C4-2B (cell line): Measurements from ENCODE around the gene HSF2BP.

Experiments used
- H3K27ac ChIP-seq: fragments of 450-650 bp; 2 replicates; pipeline ENCODE4 v1.5.1; 2017
- ZFX ChIP-seq: fragments of 450-650 bp; IDR thresholded peaks from 2 replicates; pipeline ENCODE4 v1.6.1; 2017
- TF ChIP-seq, protein P1 (sequence below): fragments of 450-650 bp; conservative IDR thresholded peaks from 2 replicates; pipeline ENCODE4 v1.5.1; 2017; ENCODE audit warnings: mild to moderate bottlenecking

The HSF2BP gene

DNA sequence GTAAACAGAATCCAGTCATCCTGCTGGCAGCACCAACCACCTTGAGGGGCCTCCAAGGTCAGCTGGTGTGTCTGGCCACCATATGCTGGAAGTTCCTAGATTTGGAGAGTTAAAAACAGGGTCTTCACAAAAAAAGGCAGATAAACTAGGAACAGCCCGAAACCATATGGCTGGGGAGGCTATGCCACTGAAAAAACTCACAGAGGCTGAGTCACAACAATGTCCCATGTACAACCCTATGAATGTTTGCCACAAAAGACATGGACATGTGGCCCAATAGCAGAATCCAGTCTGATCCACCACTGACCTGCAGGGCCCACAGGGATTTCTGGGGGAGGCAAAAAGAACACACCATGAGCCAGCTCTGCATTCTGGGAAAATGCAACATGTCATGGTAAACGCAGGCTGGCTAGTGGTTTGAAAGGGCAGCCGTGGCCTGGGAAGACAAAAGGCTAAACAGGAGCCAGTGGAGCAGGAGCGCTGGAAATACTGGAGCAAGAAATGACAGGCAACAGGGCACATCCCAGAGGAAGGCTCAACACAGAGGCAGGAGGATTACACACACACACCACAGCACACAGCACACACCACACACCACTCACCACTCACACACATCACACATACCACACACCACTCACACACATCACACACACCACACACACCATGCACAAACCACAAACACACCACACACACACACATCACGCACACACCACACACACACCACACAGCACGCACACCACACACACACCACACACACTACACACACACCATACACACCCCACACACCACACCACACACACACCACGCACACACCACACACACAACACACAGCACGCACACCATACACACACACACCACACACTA is 55.4 kb downstream of the HSF2BP start:
- H3K27ac ChIP-seq = no peak overlapping the region
- TF ChIP-seq ZFX = no peak
- TF ChIP-seq, protein P1, sequence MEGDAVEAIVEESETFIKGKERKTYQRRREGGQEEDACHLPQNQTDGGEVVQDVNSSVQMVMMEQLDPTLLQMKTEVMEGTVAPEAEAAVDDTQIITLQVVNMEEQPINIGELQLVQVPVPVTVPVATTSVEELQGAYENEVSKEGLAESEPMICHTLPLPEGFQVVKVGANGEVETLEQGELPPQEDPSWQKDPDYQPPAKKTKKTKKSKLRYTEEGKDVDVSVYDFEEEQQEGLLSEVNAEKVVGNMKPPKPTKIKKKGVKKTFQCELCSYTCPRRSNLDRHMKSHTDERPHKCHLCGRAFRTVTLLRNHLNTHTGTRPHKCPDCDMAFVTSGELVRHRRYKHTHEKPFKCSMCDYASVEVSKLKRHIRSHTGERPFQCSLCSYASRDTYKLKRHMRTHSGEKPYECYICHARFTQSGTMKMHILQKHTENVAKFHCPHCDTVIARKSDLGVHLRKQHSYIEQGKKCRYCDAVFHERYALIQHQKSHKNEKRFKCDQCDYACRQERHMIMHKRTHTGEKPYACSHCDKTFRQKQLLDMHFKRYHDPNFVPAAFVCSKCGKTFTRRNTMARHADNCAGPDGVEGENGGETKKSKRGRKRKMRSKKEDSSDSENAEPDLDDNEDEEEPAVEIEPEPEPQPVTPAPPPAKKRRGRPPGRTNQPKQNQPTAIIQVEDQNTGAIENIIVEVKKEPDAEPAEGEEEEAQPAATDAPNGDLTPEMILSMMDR = no peak

DNA sequence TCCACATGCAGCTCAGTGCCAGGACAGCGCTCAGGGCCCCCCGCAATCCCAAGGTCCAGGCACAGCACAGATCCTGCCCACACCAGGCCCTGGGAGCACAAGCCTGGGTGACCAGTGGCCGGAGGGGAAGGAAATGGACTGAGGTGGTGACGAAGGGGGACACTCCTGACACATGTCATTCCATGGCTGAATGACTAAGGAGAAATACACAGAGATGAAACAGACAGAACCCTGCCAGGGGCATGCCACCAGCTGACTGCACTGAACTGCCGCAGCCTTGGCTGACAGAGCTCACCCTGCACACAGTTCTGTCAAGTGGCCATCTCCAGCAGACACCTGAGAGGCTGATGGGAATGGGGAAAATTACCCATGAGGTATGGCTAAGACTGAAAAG is 56.1 kb downstream of the HSF2BP start:
- no peak overlapping the region for H3K27ac ChIP-seq
- TF ChIP-seq, protein P1 = no peak

DNA sequence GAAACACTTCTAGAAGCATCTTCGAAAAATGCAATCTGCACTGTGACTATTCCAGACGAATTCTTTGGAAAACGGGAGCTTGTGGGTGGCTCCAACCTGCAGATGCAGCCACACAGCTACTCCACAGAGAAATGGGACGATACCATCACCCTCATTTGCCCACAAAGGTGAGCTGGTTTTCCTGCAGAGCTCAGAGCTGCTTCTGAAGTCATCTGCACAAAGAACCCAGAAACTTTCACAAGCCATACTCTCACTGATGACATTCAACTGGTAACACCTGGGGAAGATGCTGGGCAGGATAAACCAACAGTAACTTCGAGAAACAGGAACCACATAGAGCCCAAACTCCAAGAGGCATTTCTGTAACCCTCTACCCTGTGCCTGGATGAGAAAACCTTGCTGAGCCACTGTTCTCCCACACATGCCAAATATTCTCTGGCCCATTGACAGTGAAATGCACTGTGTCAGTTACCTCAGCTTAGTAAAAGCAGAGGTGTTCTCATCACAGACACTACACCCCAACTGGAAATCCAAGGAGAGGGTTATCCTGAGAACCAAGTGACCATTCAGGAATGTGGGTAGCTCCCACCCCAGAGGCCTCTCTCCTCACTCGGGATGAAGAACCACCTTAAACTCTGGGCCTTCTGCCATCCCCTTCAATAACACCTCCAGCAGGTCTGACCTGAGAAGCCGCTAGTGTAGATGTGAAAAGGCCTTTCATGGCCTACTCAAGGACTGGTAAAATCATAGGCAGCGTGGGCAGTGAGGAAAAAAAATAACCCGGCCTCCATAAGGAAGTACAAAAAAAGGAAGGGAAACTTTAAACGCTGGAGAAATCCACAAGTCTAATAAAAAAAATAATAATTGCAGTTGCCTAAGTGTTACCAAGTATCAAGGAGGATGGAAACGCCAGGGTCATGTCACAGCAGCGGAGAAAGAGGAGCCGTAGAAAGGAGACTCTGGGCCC is 56.7 kb downstream of the HSF2BP start:
- H3K27ac ChIP-seq = no peak overlapping the region
- TF ChIP-seq, protein P1 = no peak
- no peak for TF ChIP-seq ZFX

DNA sequence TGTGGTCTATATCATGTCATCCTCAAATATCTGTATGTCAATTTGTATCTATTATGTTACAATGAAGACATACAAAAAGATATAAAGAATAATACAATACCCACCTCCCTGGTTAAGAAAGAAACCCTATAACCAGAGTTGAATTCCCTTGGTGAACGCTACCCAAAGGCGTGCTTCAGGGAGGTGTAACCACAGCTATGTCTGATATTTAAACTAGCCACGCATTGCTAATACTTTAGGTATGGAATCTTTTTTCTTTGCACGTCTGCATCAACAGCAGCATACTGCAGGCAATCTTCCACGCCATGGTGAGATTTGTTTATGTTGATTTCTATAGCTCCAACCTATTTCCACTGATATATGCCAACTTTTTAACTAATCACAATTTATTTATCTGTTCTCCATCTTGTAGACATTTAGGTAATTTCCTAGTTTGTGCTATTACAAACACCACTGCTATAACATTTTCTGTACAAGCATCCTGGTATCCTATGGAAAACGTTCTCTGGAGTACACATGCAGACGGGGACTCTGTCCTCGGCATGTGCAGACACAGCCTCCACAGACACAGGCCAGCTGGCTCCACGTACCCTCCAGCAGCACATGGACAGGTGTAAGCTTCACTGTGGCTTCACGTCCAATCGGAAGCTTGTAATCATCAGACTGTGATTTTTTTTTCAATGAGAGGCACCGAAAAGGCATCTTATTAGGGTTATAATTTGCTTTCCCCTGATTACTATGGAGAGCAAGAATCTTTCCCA is 58.5 kb downstream of the HSF2BP start:
- H3K27ac ChIP-seq = no peak overlapping the region
- TF ChIP-seq ZFX = no peak
- TF ChIP-seq, protein P1 = no peak

DNA sequence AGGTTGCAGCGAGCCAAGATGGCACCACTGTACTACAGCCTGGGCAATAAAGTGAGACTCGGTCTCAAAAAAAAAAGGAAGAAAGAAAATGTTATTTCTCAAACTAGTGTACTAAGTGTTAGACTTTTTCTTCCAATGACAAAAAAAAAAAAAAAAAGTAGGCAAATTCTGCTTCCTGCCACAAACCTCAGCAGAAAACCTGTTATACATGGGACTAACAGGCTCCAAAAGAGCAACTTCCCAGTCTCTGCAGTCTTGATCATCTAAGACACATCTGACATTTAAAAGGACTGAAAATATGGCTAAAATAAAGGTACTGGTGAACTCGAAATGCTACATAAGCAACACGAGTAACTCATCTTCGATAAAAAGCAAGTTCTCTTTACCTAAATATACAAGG is 59.6 kb downstream of the HSF2BP start:
- H3K27ac ChIP-seq = no peak overlapping the region
- TF ChIP-seq, protein P1 = no peak
- TF ChIP-seq ZFX = no peak

DNA sequence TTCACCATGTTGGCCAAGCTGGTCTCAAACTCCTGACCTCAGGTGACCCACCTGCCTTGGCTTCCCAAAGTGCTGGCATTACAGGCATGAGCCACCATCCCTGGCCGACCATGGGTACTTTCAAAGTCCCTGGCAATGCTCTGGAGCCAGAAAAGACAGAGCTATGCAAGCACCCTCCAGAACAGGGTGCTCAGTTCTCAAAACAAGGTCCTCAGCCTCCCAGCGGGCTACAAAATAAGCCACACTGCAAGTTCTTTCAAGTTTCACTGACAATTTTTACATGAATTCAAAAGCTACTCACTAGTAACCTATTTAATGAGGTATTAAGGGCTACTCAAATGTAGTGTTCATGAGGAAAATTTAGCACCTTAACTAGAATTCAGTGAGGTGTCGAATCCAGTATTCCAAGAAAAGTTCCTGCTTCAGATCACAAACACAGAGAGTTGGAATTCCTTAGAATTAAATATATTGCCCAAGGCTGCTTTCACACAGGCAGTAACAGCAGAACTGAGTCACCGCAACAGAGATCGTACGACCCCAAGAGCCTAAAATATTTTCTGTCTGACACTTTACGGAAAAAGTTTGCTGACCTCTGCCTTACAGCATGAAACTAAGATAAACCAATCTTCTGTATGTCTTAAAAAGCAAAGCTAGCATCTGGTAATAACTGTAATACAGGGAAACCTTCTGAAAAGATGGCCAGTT is 60.7 kb downstream of the HSF2BP start:
- no peak overlapping the region for H3K27ac ChIP-seq
- TF ChIP-seq ZFX = no peak
- TF ChIP-seq, protein P1 = no peak
